IMR-90 (cell line): ENCODE measurements around the gene TBC1D22A. TPM values are rescaled to one million over a fixed set of nuclear protein-coding genes. Genes with fewer than 3 reads are reported as not detected.

Source experiments
- ATAC-seq: fragments of 200-7000 bp; cut with Tn5 transposase; 2 replicates; pipeline ENCODE4 v1.9.1; 2020; ENCODE audit warnings: low read depth, mild to moderate bottlenecking, moderate library complexity
- BruUV-seq: library from RNA; stranded (reverse); fragments of 400-500 nt; replicated peaks from 2 replicates; lab custom pipeline; 2021; lab: Mats Ljungman, UMichigan
- CTCF ChIA-PET: fragments of 300-600 bp; formaldehyde crosslinking; extraction: SDS; loops from one replicate; lab custom pipeline; 2021; ENCODE audit warnings: antibody characterized with exemption; lab: Yijun Ruan, JAX
- POLR2A ChIA-PET: fragments of 300-600 bp; sonication (Branson Sonifier 250); formaldehyde crosslinking; loops from one replicate; lab custom pipeline; 2022; ENCODE audit warnings: antibody characterized with exemption; ENCODE audit not compliant: unreplicated experiment; lab: Charles Lee
- DNase-seq: peaks from one replicate; pipeline ENCODE4 v3.0.0; 2013
- H2AFZ ChIP-seq: replicated peaks from 2 replicates; pipeline ENCODE3; 2013; ENCODE audit warnings: low read length, mild to moderate bottlenecking; ENCODE audit not compliant: poor library complexity
- H2AK5ac ChIP-seq: 2 replicates; pipeline ENCODE4 v1.6.1; 2013; ENCODE audit warnings: low read depth, low read length, inconsistent platforms
- H2AK9ac ChIP-seq: replicated peaks from 2 replicates; pipeline ENCODE3; 2013; ENCODE audit warnings: mild to moderate bottlenecking, low read depth, low read length, moderate library complexity; ENCODE audit not compliant: poor library complexity
- H2BK120ac ChIP-seq: 2 replicates; pipeline ENCODE4 v1.6.1; 2013; ENCODE audit warnings: low read depth, low read length, inconsistent platforms
- H2BK15ac ChIP-seq: 3 replicates; pipeline ENCODE4 v1.6.1; 2013; ENCODE audit warnings: low read depth, low read length, inconsistent platforms
- H2BK20ac ChIP-seq: 2 replicates; pipeline ENCODE4 v1.6.1; 2013; ENCODE audit warnings: low read depth, mild to moderate bottlenecking, inconsistent platforms, low read length, moderate library complexity
- H2BK5ac ChIP-seq: 2 replicates; pipeline ENCODE4 v1.6.1; 2013; ENCODE audit warnings: mild to moderate bottlenecking, low read depth, low read length, inconsistent platforms; ENCODE audit not compliant: poor library complexity, severe bottlenecking
- H3K14ac ChIP-seq: replicated peaks from 2 replicates; pipeline ENCODE4 v1.6.1; 2013; ENCODE audit warnings: low read depth, low read length, inconsistent platforms
- H3K18ac ChIP-seq: 2 replicates; pipeline ENCODE4 v1.6.1; 2013; ENCODE audit warnings: low read depth, low read length, control low read depth
- H3K23ac ChIP-seq: 2 replicates; pipeline ENCODE4 v1.6.1; 2013; ENCODE audit warnings: low read depth, low read length, inconsistent platforms
- H3K27ac ChIP-seq: 2 replicates; pipeline ENCODE4 v1.5.1; 2013; ENCODE audit warnings: mild to moderate bottlenecking, control low read depth, low read length; ENCODE audit not compliant: insufficient read depth
- H3K27me3 ChIP-seq: 2 replicates; pipeline ENCODE4 v1.6.1; 2013; ENCODE audit warnings: low read length; ENCODE audit not compliant: control insufficient read depth, insufficient read depth
- H3K36me3 ChIP-seq: 2 replicates; pipeline ENCODE4 v1.6.1; 2013; ENCODE audit warnings: low read length, mixed read lengths; ENCODE audit not compliant: control insufficient read depth, insufficient read depth
- H3K4ac ChIP-seq: 2 replicates; pipeline ENCODE4 v1.6.1; 2013; ENCODE audit warnings: low read depth, low read length, inconsistent platforms
- H3K4me1 ChIP-seq: 2 replicates; pipeline ENCODE4 v1.6.1; 2013; ENCODE audit warnings: low read length, mixed read lengths; ENCODE audit not compliant: control insufficient read depth, insufficient read depth
- H3K4me2 ChIP-seq: 2 replicates; pipeline ENCODE4 v1.6.1; 2013; ENCODE audit warnings: low read depth, mild to moderate bottlenecking, control low read depth, low read length, moderate library complexity
- H3K4me3 ChIP-seq: 2 replicates; pipeline ENCODE4 v1.5.1; 2013; ENCODE audit warnings: low read depth, mild to moderate bottlenecking, control low read depth, low read length, moderate library complexity; ENCODE audit not compliant: insufficient read depth
- H3K56ac ChIP-seq: 2 replicates; pipeline ENCODE4 v1.6.1; 2013; ENCODE audit warnings: low read length, inconsistent platforms; ENCODE audit not compliant: insufficient read depth; ENCODE audit errors: extremely low read depth
- H3K79me1 ChIP-seq, 2 experiments: 2 replicates each; pipeline ENCODE4 v1.6.1; 2013; ENCODE audit warnings: low read length in 2 of 2, inconsistent platforms in 1 of 2, low read depth in 1 of 2
- H3K9ac ChIP-seq: 2 replicates; pipeline ENCODE4 v1.6.1; 2013; ENCODE audit warnings: low read depth, low read length, control low read depth
- H3K9me1 ChIP-seq: 2 replicates; pipeline ENCODE4 v1.6.1; 2013; ENCODE audit warnings: low read length, inconsistent platforms; ENCODE audit not compliant: insufficient read depth
- H3K9me3 ChIP-seq: 2 replicates; pipeline ENCODE4 v1.6.1; 2013; ENCODE audit warnings: low read length; ENCODE audit not compliant: control insufficient read depth, insufficient read depth
- H4K20me1 ChIP-seq: 2 replicates; pipeline ENCODE4 v1.6.1; 2013; ENCODE audit warnings: low read length, inconsistent platforms; ENCODE audit not compliant: insufficient read depth
- H4K5ac ChIP-seq: 2 replicates; pipeline ENCODE4 v1.6.1; 2013; ENCODE audit warnings: mild to moderate bottlenecking, low read depth, low read length, control low read depth
- H4K8ac ChIP-seq, 2 experiments: 2 replicates each; pipeline ENCODE4 v1.6.1; 2013; ENCODE audit warnings: low read depth in 2 of 2, low read length in 2 of 2, control low read depth in 1 of 2, inconsistent platforms in 1 of 2
- H4K91ac ChIP-seq: 2 replicates; pipeline ENCODE4 v1.6.1; 2013; ENCODE audit warnings: low read depth, low read length, inconsistent platforms; ENCODE audit not compliant: insufficient read depth
- BHLHE40 ChIP-seq: fragments of 150-350 bp; IDR thresholded peaks from 2 replicates; pipeline ENCODE4 v1.6.1; 2016; ENCODE audit warnings: mild to moderate bottlenecking, low read depth, low read length
- CEBPB ChIP-seq: IDR thresholded peaks from 2 replicates; pipeline ENCODE4 v1.6.1; 2012; ENCODE audit warnings: low read depth, low read length, improper control_type of control experiment
- CHD1 ChIP-seq: IDR thresholded peaks from 2 replicates; pipeline ENCODE4 v1.6.1; 2012; ENCODE audit warnings: low read depth, low read length, improper control_type of control experiment
- MAFK ChIP-seq: IDR thresholded peaks from 2 replicates; pipeline ENCODE4 v1.6.1; 2012; ENCODE audit warnings: low read depth, low read length, improper control_type of control experiment
- MAZ ChIP-seq: IDR thresholded peaks from 2 replicates; pipeline ENCODE4 v1.6.1; 2012; ENCODE audit warnings: low read depth, mild to moderate bottlenecking, low read length, improper control_type of control experiment, moderate library complexity, borderline replicate concordance
- MXI1 ChIP-seq: IDR thresholded peaks from 2 replicates; pipeline ENCODE4 v1.6.1; 2012; ENCODE audit warnings: low read depth, mild to moderate bottlenecking, low read length, moderate library complexity, borderline replicate concordance
- NFE2L2 ChIP-seq: fragments of 150-350 bp; IDR thresholded peaks from 2 replicates; pipeline ENCODE4 v1.6.1; 2016; ENCODE audit warnings: low read depth, mild to moderate bottlenecking, low read length
- POLR2A ChIP-seq: IDR thresholded peaks from 2 replicates; pipeline ENCODE4 v1.6.1; 2012; ENCODE audit warnings: mild to moderate bottlenecking, low read depth, low read length
- RAD21 ChIP-seq: IDR thresholded peaks from 2 replicates; pipeline ENCODE4 v1.6.1; 2012; ENCODE audit warnings: low read length, improper control_type of control experiment
- RCOR1 ChIP-seq: IDR thresholded peaks from 2 replicates; pipeline ENCODE4 v1.6.1; 2012; ENCODE audit warnings: mild to moderate bottlenecking, low read length, improper control_type of control experiment; ENCODE audit not compliant: insufficient replicate concordance
- RFX5 ChIP-seq: IDR thresholded peaks from 2 replicates; pipeline ENCODE4 v1.8.0; 2012; ENCODE audit warnings: low read depth, mild to moderate bottlenecking, low read length, moderate library complexity
- WGBS, 2 experiments: methylation state at CpG; one replicate each; pipeline versions ENCODE4 v1.1.5 to v1.1.7; 2013; ENCODE audit warnings: missing lambda C conversion rate in 2 of 2; ENCODE audit not compliant: insufficient read length in 1 of 2; ENCODE audit errors: extremely low coverage in 2 of 2; 5-methylcytosine and 5-hydroxymethylcytosine counted together
- dilution Hi-C: fragments of 300-500 bp; cut with HindIII; formaldehyde crosslinking; loops from one replicate; pipeline ENCODE4 v1.14.3; 2018; ENCODE audit warnings: low sequenced_read_pairs; ENCODE audit not compliant: unreplicated experiment
- in situ Hi-C: fragments of 300-500 bp; cut with MboI; formaldehyde crosslinking; loops from 3 replicates; pipeline ENCODE4 v1.14.3; 2019; ENCODE audit warnings: low sequenced_read_pairs, inconsistent platforms, mixed read lengths
- intact Hi-C: fragments of 100-400 bp; cut with micrococcal nuclease; formaldehyde crosslinking; loops from 2 replicates; pipeline ENCODE4 v1.10.0; 2022
- polyA plus RNA-seq, 3 experiments: library from polyadenylated mRNA; depleted of rRNA; stranded (reverse); fragments of >200 nt; gene quantifications; 2 replicates each; pipeline ENCODE4 v1.2.3, GENCODE V29; 2012; ENCODE audit warnings: low replicate concordance in 1 of 3
- total RNA-seq: library from RNA; depleted of rRNA; stranded (reverse); fragments of >200 nt; gene quantifications from 2 replicates; pipeline ENCODE4 v1.2.3, GENCODE V29; 2012
- TF ChIP-seq, protein P1 (sequence below): conservative IDR thresholded peaks from 2 replicates; pipeline ENCODE4 v1.5.1; 2012; ENCODE audit warnings: mild to moderate bottlenecking, low read depth, low read length, improper control_type of control experiment
- TF ChIP-seq, protein P2 (sequence below): fragments of 150-350 bp; IDR thresholded peaks from 2 replicates; pipeline ENCODE4 v1.6.1; 2017; ENCODE audit warnings: mild to moderate bottlenecking, antibody characterized with exemption, low read length, low read depth

The TBC1D22A gene
- total and polyA plus RNA-seq, 2 of the 4 experiments (the other 2 are of a cell fraction), result 9.0 to 16.7 TPM

DNA sequence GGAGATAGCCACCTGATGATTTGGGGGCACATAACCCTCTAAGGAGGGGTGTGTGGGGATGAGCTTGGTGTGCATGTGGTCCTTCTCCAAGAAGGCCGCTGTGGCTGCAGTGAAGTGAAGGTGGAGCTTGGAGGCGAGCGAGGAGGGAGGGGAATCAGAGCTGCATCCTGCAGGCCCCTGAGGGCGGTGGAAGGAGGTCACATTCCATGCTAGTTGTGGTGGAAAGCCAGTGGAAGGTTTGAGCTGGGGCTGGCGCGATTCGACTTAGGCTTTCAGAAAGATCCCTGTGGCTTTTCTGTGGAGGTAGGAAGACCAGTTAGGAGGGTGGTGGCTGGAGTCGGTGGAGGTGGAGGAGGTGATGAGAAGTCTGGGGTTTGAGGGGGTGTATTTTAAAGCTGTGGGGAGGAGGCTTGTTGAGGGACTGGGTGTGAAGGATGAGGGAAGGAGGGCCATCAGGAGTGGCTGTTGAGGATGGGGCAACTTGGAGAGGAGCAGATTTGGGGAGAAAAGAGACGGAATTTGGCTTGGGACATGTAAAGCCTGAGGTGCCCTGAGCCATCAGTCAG lies 62.0 kb downstream of the TBC1D22A start:
- POLR2A ChIA-PET, result no interaction called here
- Histone ChIP-seq H2BK120ac (no peak overlapping the region), H3K4me3 (no peak overlapping the region), H2AK5ac (no peak overlapping the region), H3K9me1 (peaks cover 18% of the 10 kb centered on the region), H2AK9ac (no peak overlapping the region), H3K4me2 (no peak overlapping the region), H3K9me3 (no peaks in the 10 kb centered on the region), H2BK5ac (no peak overlapping the region), H3K27me3 (no peaks in the 10 kb centered on the region), H4K5ac (no peak overlapping the region), H3K9ac (no peak overlapping the region), H2BK15ac (no peak overlapping the region), H3K36me3 (peaks cover 2% of the 10 kb centered on the region; the same call in 1 of the 2 replicates), H4K8ac (no peak overlapping the region), H4K91ac (no peak overlapping the region), H3K4ac (no peak overlapping the region), H3K27ac (no peak overlapping the region), H3K56ac (no peak overlapping the region), H3K79me1 (peaks cover 28 to 66% of the 10 kb centered on the region in 2 experiments), H3K23ac (no peak overlapping the region), H3K14ac (no peak overlapping the region), H2AFZ (no peak overlapping the region), H3K18ac (no peak overlapping the region), H2BK20ac (no peak overlapping the region), H3K4me1 (peaks cover 10% of the 10 kb centered on the region), H4K20me1 (peaks cover 17% of the 10 kb centered on the region)
- dilution Hi-C loops, result no loop called here
- in situ Hi-C loops, result no loop called here
- ATAC-seq (no peak), DNase-seq (no peak)
- no TSS peak for BruUV-seq
- no peak for TF ChIP-seq RFX5
- TF ChIP-seq CEBPB, result no peak
- TF ChIP-seq MXI1, result no peak
- no peak for TF ChIP-seq BHLHE40
- no peak for TF ChIP-seq NFE2L2
- no peak for TF ChIP-seq RAD21
- TF ChIP-seq, protein P1, sequence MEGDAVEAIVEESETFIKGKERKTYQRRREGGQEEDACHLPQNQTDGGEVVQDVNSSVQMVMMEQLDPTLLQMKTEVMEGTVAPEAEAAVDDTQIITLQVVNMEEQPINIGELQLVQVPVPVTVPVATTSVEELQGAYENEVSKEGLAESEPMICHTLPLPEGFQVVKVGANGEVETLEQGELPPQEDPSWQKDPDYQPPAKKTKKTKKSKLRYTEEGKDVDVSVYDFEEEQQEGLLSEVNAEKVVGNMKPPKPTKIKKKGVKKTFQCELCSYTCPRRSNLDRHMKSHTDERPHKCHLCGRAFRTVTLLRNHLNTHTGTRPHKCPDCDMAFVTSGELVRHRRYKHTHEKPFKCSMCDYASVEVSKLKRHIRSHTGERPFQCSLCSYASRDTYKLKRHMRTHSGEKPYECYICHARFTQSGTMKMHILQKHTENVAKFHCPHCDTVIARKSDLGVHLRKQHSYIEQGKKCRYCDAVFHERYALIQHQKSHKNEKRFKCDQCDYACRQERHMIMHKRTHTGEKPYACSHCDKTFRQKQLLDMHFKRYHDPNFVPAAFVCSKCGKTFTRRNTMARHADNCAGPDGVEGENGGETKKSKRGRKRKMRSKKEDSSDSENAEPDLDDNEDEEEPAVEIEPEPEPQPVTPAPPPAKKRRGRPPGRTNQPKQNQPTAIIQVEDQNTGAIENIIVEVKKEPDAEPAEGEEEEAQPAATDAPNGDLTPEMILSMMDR, result no peak
- TF ChIP-seq MAZ, result no peak
- no peak for TF ChIP-seq CHD1
- TF ChIP-seq RCOR1, result no peak
- TF ChIP-seq MAFK, result no peak
- no peak for TF ChIP-seq POLR2A
- TF ChIP-seq, protein P2, sequence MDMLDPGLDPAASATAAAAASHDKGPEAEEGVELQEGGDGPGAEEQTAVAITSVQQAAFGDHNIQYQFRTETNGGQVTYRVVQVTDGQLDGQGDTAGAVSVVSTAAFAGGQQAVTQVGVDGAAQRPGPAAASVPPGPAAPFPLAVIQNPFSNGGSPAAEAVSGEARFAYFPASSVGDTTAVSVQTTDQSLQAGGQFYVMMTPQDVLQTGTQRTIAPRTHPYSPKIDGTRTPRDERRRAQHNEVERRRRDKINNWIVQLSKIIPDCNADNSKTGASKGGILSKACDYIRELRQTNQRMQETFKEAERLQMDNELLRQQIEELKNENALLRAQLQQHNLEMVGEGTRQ, result no peak
- 96% methylated on average over 8 of the region's 9 CpGs; no CpG with 5 or more reads in 1 of the 2 experiments for WGBS, 2 experiments
- intact Hi-C loops, result no loop called here
- CTCF ChIA-PET, result interaction anchor here (0.6 kb wide), 1 partner anchor 283 kb away, joined by 4 read pairs; no protein-coding TSS in a partner anchor
